Smooth muscle cell (in vitro differentiated cells): Measurements from ENCODE around the gene CREBL2. TPM values are rescaled to one million over a fixed set of nuclear protein-coding genes. Genes with fewer than 3 reads are reported as not detected.
"Not testable (repeated sequence)": the region's sequence is repeated elsewhere in the genome, so short reads cannot be mapped to it uniquely, and the experiment has no call there.

Experiments
- DNase-seq: peaks from one replicate; lab custom pipeline; 2025; ENCODE audit not compliant: unreplicated experiment; lab: John Stamatoyannopoulos, UW
- H2AFZ ChIP-seq: fragments of 200-600 bp; sonication (generic); 2 replicates; pipeline ENCODE4 v1.6.0; 2016; ENCODE audit warnings: antibody characterized with exemption, low read depth, mild to moderate bottlenecking
- H3F3A ChIP-seq: fragments of 200-600 bp; sonication (generic); 2 replicates; pipeline ENCODE4 v1.6.0; 2017; ENCODE audit warnings: antibody characterized with exemption, low read depth
- H3K27ac ChIP-seq: fragments of 200-600 bp; sonication (generic); 2 replicates; pipeline ENCODE4 v1.5.1; 2016; ENCODE audit warnings: low read depth, mild to moderate bottlenecking
- H3K27me3 ChIP-seq: fragments of 200-600 bp; sonication (generic); 2 replicates; pipeline ENCODE4 v1.6.1; 2016; ENCODE audit warnings: low read depth, mild to moderate bottlenecking
- H3K36me3 ChIP-seq: fragments of 200-600 bp; sonication (generic); 2 replicates; pipeline ENCODE4 v1.5.1; 2016; ENCODE audit warnings: low read depth
- H3K4me1 ChIP-seq: fragments of 200-600 bp; sonication (generic); 2 replicates; pipeline ENCODE4 v1.5.1; 2016; ENCODE audit warnings: low read depth
- H3K4me2 ChIP-seq: fragments of 200-600 bp; sonication (generic); 2 replicates; pipeline ENCODE4 v1.6.0; 2016; ENCODE audit warnings: mild to moderate bottlenecking
- H3K4me3 ChIP-seq: fragments of 200-600 bp; sonication (generic); 2 replicates; pipeline ENCODE4 v1.5.1; 2016; ENCODE audit warnings: mild to moderate bottlenecking
- H3K79me2 ChIP-seq: fragments of 200-600 bp; sonication (generic); 2 replicates; pipeline ENCODE4 v1.6.0; 2016; ENCODE audit warnings: low read depth, mild to moderate bottlenecking
- H3K9ac ChIP-seq: fragments of 200-600 bp; sonication (generic); 2 replicates; pipeline ENCODE4 v1.6.0; 2016; ENCODE audit warnings: low read depth
- H3K9me3 ChIP-seq: fragments of 200-600 bp; sonication (generic); replicated peaks from 2 replicates; pipeline ENCODE4 v1.5.1; 2016; ENCODE audit warnings: low read depth
- H4K20me1 ChIP-seq: fragments of 200-600 bp; sonication (generic); 2 replicates; pipeline ENCODE4 v1.6.0; 2016; ENCODE audit warnings: low read depth
- WGBS: methylation state at CpG from one replicate; pipeline ENCODE4 v1.1.7; 2016; ENCODE audit warnings: low lambda C conversion rate; 5-methylcytosine and 5-hydroxymethylcytosine counted together
- polyA plus RNA-seq: library from polyadenylated mRNA; unstranded; fragments of >200 nt; fragmentation: Nextera tagmentation; extraction: Ambion mirVana; gene quantifications from 2 replicates; pipeline ENCODE4 v1.2.1, GENCODE V29; 2016
- total RNA-seq: library from RNA; depleted of rRNA; stranded (reverse); fragments of >200 nt; gene quantifications from 2 replicates; pipeline ENCODE4 v1.2.3, GENCODE V29; 2014
- TF ChIP-seq, protein P1 (sequence below): fragments of 200-600 bp; sonication (generic); IDR thresholded peaks from 2 replicates; pipeline ENCODE4 v1.5.1; 2017; ENCODE audit warnings: borderline replicate concordance, mild to moderate bottlenecking, antibody characterized with exemption; ENCODE audit not compliant: insufficient read depth, poor library complexity, severe bottlenecking

CREBL2 gene
- total and polyA plus RNA-seq, 2 experiments from 2014 or later = 4.2 to 6.6 TPM

- Histone ChIP-seq H3F3A (peaks cover 10% of the 10 kb centered on the region), H3K36me3 (no peaks in the 10 kb centered on the region), H2AFZ (peak overlapping the region; percentile 89), H3K9me3 (no peaks in the 10 kb centered on the region), H3K9ac (peak overlapping the region; percentile 96), H3K27ac (peak overlapping the region; percentile 100), H3K4me1 (peaks cover 15% of the 10 kb centered on the region), H3K27me3 (no peaks in the 10 kb centered on the region), H4K20me1 (peaks cover 12% of the 10 kb centered on the region), H3K4me3 (peak overlapping the region; percentile 94), H3K4me2 (peak overlapping the region; percentile 100), H3K79me2 (peaks cover 28% of the 10 kb centered on the region)
- 80% methylated on average over 11 of the region's 11 CpGs for WGBS
- no peak for DNase-seq
- TF ChIP-seq, protein P1, sequence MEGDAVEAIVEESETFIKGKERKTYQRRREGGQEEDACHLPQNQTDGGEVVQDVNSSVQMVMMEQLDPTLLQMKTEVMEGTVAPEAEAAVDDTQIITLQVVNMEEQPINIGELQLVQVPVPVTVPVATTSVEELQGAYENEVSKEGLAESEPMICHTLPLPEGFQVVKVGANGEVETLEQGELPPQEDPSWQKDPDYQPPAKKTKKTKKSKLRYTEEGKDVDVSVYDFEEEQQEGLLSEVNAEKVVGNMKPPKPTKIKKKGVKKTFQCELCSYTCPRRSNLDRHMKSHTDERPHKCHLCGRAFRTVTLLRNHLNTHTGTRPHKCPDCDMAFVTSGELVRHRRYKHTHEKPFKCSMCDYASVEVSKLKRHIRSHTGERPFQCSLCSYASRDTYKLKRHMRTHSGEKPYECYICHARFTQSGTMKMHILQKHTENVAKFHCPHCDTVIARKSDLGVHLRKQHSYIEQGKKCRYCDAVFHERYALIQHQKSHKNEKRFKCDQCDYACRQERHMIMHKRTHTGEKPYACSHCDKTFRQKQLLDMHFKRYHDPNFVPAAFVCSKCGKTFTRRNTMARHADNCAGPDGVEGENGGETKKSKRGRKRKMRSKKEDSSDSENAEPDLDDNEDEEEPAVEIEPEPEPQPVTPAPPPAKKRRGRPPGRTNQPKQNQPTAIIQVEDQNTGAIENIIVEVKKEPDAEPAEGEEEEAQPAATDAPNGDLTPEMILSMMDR = no peak
Measured at GRCh38 chr12:12563290-12563928, 48.3 kb upstream of the CREBL2 start.

DNA sequence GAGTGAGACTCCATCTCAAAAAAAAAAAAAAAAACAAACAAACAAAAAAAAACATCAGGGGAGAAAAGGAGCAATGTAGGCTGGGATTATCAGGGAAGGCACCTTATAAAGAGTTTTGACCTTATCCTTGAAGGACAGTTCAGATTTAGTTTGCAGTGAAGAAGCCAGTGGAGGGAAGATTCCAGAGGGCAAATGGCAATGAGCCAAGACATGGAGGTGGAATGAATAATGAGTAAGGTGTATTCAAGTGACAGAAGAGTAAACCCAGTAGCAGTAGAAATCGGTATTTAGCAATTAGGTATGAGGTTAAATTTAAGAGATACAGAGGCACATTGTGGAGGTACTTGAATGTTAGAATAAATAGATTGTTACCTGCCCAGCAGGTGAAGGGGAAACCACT, 46.8 kb upstream of the CREBL2 start:
- TF ChIP-seq, protein P1 = no peak
- Histone ChIP-seq H3K4me2 (no peak overlapping the region), H3K4me3 (no peak overlapping the region), H3K36me3 (no peaks in the 10 kb centered on the region), H3K27ac (no peak overlapping the region), H2AFZ (no peak overlapping the region), H3K79me2 (peaks cover 13% of the 10 kb centered on the region), H3F3A (peaks cover 10% of the 10 kb centered on the region), H3K9ac (no peak overlapping the region), H3K27me3 (no peaks in the 10 kb centered on the region), H3K9me3 (no peaks in the 10 kb centered on the region), H3K4me1 (peaks cover 7% of the 10 kb centered on the region), H4K20me1 (peaks cover 12% of the 10 kb centered on the region)
- 93% methylated on average over 1 of the region's 1 CpG for WGBS
- no peak for DNase-seq

- not testable (repeated sequence) for H3K27ac ChIP-seq, H3K27me3 ChIP-seq, H4K20me1 ChIP-seq, H3K4me3 ChIP-seq, H3K36me3 ChIP-seq, H3K4me1 ChIP-seq, H2AFZ ChIP-seq, DNase-seq, H3K9me3 ChIP-seq, H3K79me2 ChIP-seq, H3K9ac ChIP-seq, H3K4me2 ChIP-seq
- peaks cover 10% of the 10 kb centered on the region for H3F3A ChIP-seq
- WGBS = 99% methylated on average over 14 of the region's 32 CpGs
Measured at GRCh38 chr12:12565971-12566370, 45.7 kb upstream of the CREBL2 start.

- no peaks in the 10 kb centered on the region for H3F3A ChIP-seq
Measured at GRCh38 chr12:12572659-12573058, 39.0 kb upstream of the CREBL2 start.

More at GRCh38 chr12:12572659-12573058, 39.0 kb upstream of the CREBL2 start:
- DNase-seq = no peak
- H3K27me3 ChIP-seq = no peaks in the 10 kb centered on the region
- H3K9ac ChIP-seq = no peak overlapping the region
- no peaks in the 10 kb centered on the region for H3K9me3 ChIP-seq
- H2AFZ ChIP-seq = no peak overlapping the region
- H3K27ac ChIP-seq = no peak overlapping the region
- H3K4me2 ChIP-seq = no peak overlapping the region
- H3K4me1 ChIP-seq = no peaks in the 10 kb centered on the region
- H3K79me2 ChIP-seq = no peaks in the 10 kb centered on the region
- WGBS = 96% methylated on average over 3 of the region's 3 CpGs
- H3K4me3 ChIP-seq = no peak overlapping the region
- H3K36me3 ChIP-seq = no peaks in the 10 kb centered on the region
- H4K20me1 ChIP-seq = no peaks in the 10 kb centered on the region
- TF ChIP-seq, protein P1 = no peak
